GM12892 (cell line): Measurements from ENCODE around the gene SIRT7.

Experiments
- POLR2A ChIP-seq: IDR thresholded peaks from 2 replicates; pipeline ENCODE4 v1.6.1; 2011; ENCODE audit warnings: low read depth, low read length, control low read depth
- POLR2AphosphoS5 ChIP-seq: IDR thresholded peaks from 2 replicates; pipeline ENCODE4 v1.6.1; 2011; ENCODE audit warnings: low read depth, low read length, control low read depth

- TF ChIP-seq POLR2A: no peak
- no peak for TF ChIP-seq POLR2AphosphoS5
Observed at GRCh38 chr17:81954131-81955057, 36.4 kb upstream of the SIRT7 start.
